Fibroblast of the aortic adventitia (primary cell): ENCODE measurements around the gene BMF. TPM values are rescaled to one million over a fixed set of nuclear protein-coding genes. Genes with fewer than 3 reads are reported as not detected.

Source experiments
- DNase-seq: peaks from one replicate; pipeline ENCODE4 v3.0.0-alpha.2; 2010; ENCODE audit warnings: low read depth
- H3K4me3 ChIP-seq: 2 replicates; pipeline ENCODE4 v1.5.1; 2011; ENCODE audit warnings: low read depth, mild to moderate bottlenecking, control low read depth, low read length, moderate library complexity
- CTCF ChIP-seq: IDR thresholded peaks from 2 replicates; pipeline ENCODE4 v1.5.1; 2011; ENCODE audit warnings: mild to moderate bottlenecking, low read length, control low read depth, inconsistent platforms; ENCODE audit not compliant: insufficient read depth
- total RNA-seq: library from RNA; depleted of rRNA; stranded (reverse); fragments of >200 nt; gene quantifications from 2 replicates; pipeline ENCODE4 v1.2.3, GENCODE V29; 2012; ENCODE audit warnings: low replicate concordance

BMF gene
- total RNA-seq, 1 donor, result 2.3 TPM

- H3K4me3 ChIP-seq, result no peak overlapping the region
- no peak for TF ChIP-seq CTCF
- DNase-seq, result peak; percentile 50
These were observed 61.1 kb downstream of the BMF start for GRCh38 chr15:40047415-40048210.

GRCh38 chr15:40046721-40047414, 61.8 kb downstream of the BMF start:
- TF ChIP-seq CTCF, result no peak
- peak; percentile 77 for DNase-seq
- H3K4me3 ChIP-seq, result no peak overlapping the region

- no peak overlapping the region for H3K4me3 ChIP-seq
- no peak for TF ChIP-seq CTCF
- DNase-seq, result no peak
These were observed 63.0 kb downstream of the BMF start for GRCh38 chr15:40045572-40046217.

- H3K4me3 ChIP-seq, result peak overlapping the region; percentile 14
- peak; percentile 82 for DNase-seq
- TF ChIP-seq CTCF, result peak; percentile 84
These were observed 63.7 kb downstream of the BMF start for GRCh38 chr15:40044717-40045571.

- no peak overlapping the region for H3K4me3 ChIP-seq
- TF ChIP-seq CTCF, result no peak
- DNase-seq, result no peak
These were observed 64.6 kb downstream of the BMF start for GRCh38 chr15:40043927-40044716.
